IPS-18a (cell line): ENCODE results near the gene NRXN2.

Source experiments
- H3K27ac ChIP-seq: one replicate; pipeline ENCODE4 v1.5.1; 2013; ENCODE audit warnings: low read length
- H3K27me3 ChIP-seq: one replicate; pipeline ENCODE4 v1.6.1; 2013; ENCODE audit warnings: mild to moderate bottlenecking, low read length; ENCODE audit not compliant: control insufficient read depth, insufficient read depth
- H3K36me3 ChIP-seq: one replicate; pipeline ENCODE4 v1.6.1; 2013; ENCODE audit warnings: low read depth, low read length; ENCODE audit not compliant: control insufficient read depth
- H3K4me1 ChIP-seq: one replicate; pipeline ENCODE4 v1.6.1; 2013; ENCODE audit warnings: low read depth, low read length; ENCODE audit not compliant: control insufficient read depth
- H3K4me3 ChIP-seq: one replicate; pipeline ENCODE4 v1.5.1; 2013; ENCODE audit warnings: low read length
- H3K9ac ChIP-seq: one replicate; pipeline ENCODE4 v1.6.1; 2013; ENCODE audit warnings: mild to moderate bottlenecking, low read length, moderate library complexity
- H3K9me3 ChIP-seq: one replicate; pipeline ENCODE4 v1.6.1; 2013; ENCODE audit warnings: low read depth, low read length; ENCODE audit not compliant: control insufficient read depth

The NRXN2 gene

DNA sequence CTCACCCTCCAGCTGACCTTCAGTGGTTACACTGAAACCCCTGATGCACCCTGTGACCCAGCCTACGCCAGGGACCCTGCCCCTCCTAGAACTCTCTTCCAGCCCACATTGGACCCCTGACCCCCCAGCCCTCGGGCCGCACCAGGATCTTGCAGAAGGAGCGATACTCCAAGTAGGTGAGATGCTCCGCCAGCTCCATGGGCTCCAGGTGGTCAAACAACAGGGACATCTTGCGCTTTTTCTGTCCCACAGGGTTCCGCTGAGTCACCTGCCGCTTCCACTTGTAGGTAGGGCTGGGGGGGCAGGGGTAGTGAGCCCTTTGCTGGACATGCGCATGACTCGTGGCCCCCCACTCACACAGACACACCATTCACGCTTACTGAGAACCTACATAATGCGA, 16.9 kb upstream of the NRXN2 start:
- H3K27me3 ChIP-seq, result peaks cover 50% of the 10 kb centered on the region
- no peaks in the 10 kb centered on the region for H3K9me3 ChIP-seq
- H3K36me3 ChIP-seq, result no peaks in the 10 kb centered on the region
- no peak overlapping the region for H3K4me3 ChIP-seq
- no peak overlapping the region for H3K27ac ChIP-seq
- H3K9ac ChIP-seq, result no peak overlapping the region
- H3K4me1 ChIP-seq, result peaks cover 16% of the 10 kb centered on the region

DNA sequence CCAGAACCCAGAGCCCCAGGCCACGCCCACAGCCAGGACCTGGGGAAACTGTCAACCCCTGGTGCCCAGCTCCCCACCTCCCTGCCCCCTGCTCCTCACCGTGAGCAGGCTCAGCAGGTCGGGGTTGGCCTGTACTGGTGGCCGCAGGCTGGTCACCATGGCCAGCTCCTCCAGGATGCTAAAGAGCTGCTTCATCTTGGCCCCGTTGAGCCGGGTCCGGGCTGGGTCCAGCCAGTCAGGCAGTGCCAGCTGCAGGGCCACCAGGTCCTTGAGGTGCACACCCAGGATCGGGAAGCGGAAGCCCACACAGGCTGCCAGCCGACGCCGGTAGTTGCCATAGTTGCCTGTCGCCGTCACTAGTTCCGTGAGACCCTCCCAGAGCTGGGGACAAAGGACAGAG, 13.7 kb upstream of the NRXN2 start:
- Histone ChIP-seq H3K27ac (no peak overlapping the region), H3K9me3 (no peaks in the 10 kb centered on the region), H3K36me3 (no peaks in the 10 kb centered on the region), H3K27me3 (peaks cover 21% of the 10 kb centered on the region), H3K9ac (no peak overlapping the region), H3K4me3 (no peak overlapping the region), H3K4me1 (peaks cover 15% of the 10 kb centered on the region)

- Histone ChIP-seq H3K9ac (no peak overlapping the region), H3K36me3 (no peaks in the 10 kb centered on the region), H3K4me1 (peaks cover 14% of the 10 kb centered on the region), H3K9me3 (no peaks in the 10 kb centered on the region), H3K27ac (no peak overlapping the region), H3K4me3 (no peak overlapping the region), H3K27me3 (peaks cover 12% of the 10 kb centered on the region)
These were observed 12.8 kb upstream of the NRXN2 start for GRCh38 chr11:64735725-64736259.

GRCh38 chr11:64734811-64735724, 12.1 kb upstream of the NRXN2 start:
- Histone ChIP-seq H3K9me3 (no peaks in the 10 kb centered on the region), H3K36me3 (no peaks in the 10 kb centered on the region), H3K4me1 (peaks cover 20% of the 10 kb centered on the region), H3K4me3 (no peak overlapping the region), H3K27me3 (peaks cover 5% of the 10 kb centered on the region), H3K9ac (no peak overlapping the region), H3K27ac (no peak overlapping the region)

GRCh38 chr11:64731601-64732000, 8.6 kb upstream of the NRXN2 start:
- Histone ChIP-seq H3K27ac (no peak overlapping the region), H3K4me1 (peaks cover 18% of the 10 kb centered on the region), H3K27me3 (no peaks in the 10 kb centered on the region), H3K9ac (no peak overlapping the region), H3K4me3 (no peak overlapping the region), H3K36me3 (no peaks in the 10 kb centered on the region), H3K9me3 (no peaks in the 10 kb centered on the region)

GRCh38 chr11:64729851-64730382, 6.9 kb upstream of the NRXN2 start:
- H3K9ac ChIP-seq, result no peak overlapping the region
- H3K4me3 ChIP-seq, result peak overlapping the region; percentile 28
- H3K27me3 ChIP-seq, result no peaks in the 10 kb centered on the region
- H3K36me3 ChIP-seq, result no peaks in the 10 kb centered on the region
- H3K9me3 ChIP-seq, result no peaks in the 10 kb centered on the region
- peaks cover 33% of the 10 kb centered on the region for H3K4me1 ChIP-seq
- H3K27ac ChIP-seq, result no peak overlapping the region

GRCh38 chr11:64728757-64729365, 5.9 kb upstream of the NRXN2 start:
- no peaks in the 10 kb centered on the region for H3K9me3 ChIP-seq
- H3K27ac ChIP-seq, result no peak overlapping the region
- no peaks in the 10 kb centered on the region for H3K36me3 ChIP-seq
- H3K9ac ChIP-seq, result no peak overlapping the region
- peaks cover 43% of the 10 kb centered on the region for H3K4me1 ChIP-seq
- H3K27me3 ChIP-seq, result no peaks in the 10 kb centered on the region
- H3K4me3 ChIP-seq, result no peak overlapping the region

DNA sequence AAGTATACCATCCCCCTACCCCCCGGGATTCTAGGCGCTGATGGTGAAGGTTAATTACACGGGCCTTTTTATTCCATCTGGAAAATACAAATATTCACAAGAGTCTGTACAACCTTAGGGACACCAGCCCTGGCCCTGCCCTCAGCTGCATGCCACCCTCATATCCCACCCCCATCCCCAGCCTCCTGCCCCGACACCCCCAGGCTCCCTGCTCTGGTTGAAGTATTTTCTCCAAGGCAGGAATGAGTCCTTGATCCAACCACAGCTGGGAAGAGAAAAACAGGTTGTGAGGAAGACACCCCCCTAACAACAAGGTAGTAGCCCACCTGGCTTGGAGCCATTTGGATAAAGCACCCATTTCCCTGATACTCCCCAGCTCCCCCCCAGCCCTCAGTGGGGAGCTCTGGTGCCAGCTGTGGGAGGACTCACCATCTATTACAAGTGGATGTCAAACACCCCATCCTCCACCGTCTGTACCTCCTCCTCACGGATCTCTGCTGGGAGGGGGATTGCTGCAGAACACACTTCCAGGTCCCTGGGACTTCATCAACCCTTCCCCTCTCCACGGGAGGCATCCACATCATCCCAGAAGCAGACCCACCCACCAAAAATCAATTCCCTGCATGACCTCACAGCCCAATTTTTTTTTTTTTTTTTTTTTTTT, 4.0 kb upstream of the NRXN2 start:
- H3K9me3 ChIP-seq, result no peaks in the 10 kb centered on the region
- no peak overlapping the region for H3K27ac ChIP-seq
- no peaks in the 10 kb centered on the region for H3K36me3 ChIP-seq
- H3K9ac ChIP-seq, result no peak overlapping the region
- peaks cover 7% of the 10 kb centered on the region for H3K27me3 ChIP-seq
- no peak overlapping the region for H3K4me3 ChIP-seq
- H3K4me1 ChIP-seq, result peaks cover 46% of the 10 kb centered on the region

GRCh38 chr11:64726211-64726641, 3.2 kb upstream of the NRXN2 start:
- no peaks in the 10 kb centered on the region for H3K36me3 ChIP-seq
- no peak overlapping the region for H3K27ac ChIP-seq
- H3K9me3 ChIP-seq, result no peaks in the 10 kb centered on the region
- H3K9ac ChIP-seq, result no peak overlapping the region
- peaks cover 41% of the 10 kb centered on the region for H3K4me1 ChIP-seq
- H3K4me3 ChIP-seq, result no peak overlapping the region
- peaks cover 15% of the 10 kb centered on the region for H3K27me3 ChIP-seq

DNA sequence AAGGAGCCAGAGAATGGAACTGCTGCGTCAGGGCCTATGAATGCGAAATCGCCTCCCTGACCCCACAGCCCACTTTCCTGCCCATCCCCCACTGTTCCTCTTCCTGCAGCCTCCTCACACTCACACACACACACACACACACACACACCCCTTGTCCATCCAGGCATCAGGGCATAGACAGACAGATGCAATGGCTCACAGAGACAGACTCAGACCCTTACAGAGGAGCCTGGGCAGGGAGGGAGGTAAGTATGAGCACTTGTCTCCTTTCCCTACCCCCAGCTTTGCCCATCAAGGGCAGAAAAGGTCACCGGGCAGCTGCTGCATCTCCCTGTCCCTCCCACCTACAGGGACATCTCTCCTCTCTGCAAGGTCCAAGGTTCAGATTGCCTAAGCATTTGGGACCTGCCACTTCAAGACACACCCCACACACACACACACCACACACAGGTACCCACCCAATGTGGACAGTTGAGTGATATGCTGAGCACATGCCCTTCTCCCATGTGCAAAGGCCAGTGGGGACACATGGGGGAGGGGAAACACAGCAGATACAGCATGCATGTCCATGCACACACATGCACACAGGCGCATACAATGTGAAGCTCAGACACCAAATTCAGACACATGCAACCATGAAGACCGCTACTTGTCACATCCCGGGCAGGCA, 2.0 kb upstream of the NRXN2 start:
- Histone ChIP-seq H3K4me3 (no peak overlapping the region), H3K9ac (no peak overlapping the region), H3K27me3 (peaks cover 23% of the 10 kb centered on the region), H3K9me3 (no peaks in the 10 kb centered on the region), H3K4me1 (peaks cover 33% of the 10 kb centered on the region), H3K27ac (no peak overlapping the region), H3K36me3 (no peaks in the 10 kb centered on the region)
